Panc1 (cell line): ENCODE data around the gene MEIOSIN. TPM values are rescaled to one million over a fixed set of nuclear protein-coding genes. Genes with fewer than 3 reads are reported as not detected.
A peak's percentile ranks its signal among the peaks of the same experiment; 100 is the strongest.

ENCODE experiments used
- ATAC-seq: fragments of 200-7000 bp; cut with Tn5 transposase; 2 replicates; pipeline ENCODE4 v1.9.1; 2020; ENCODE audit warnings: mild to moderate bottlenecking, moderate library complexity
- BruUV-seq: library from RNA; stranded (reverse); fragments of 400-500 nt; replicated peaks from 2 replicates; lab custom pipeline; 2021; lab: Mats Ljungman, UMichigan
- CTCF ChIA-PET: fragments of 300-600 bp; sonication (Branson Sonifier 250); formaldehyde crosslinking; loops from one replicate; lab custom pipeline; 2022; ENCODE audit warnings: antibody characterized with exemption; lab: Charles Lee
- POLR2A ChIA-PET: fragments of 300-600 bp; sonication (Branson Sonifier 250); formaldehyde crosslinking; loops from one replicate; lab custom pipeline; 2022; ENCODE audit warnings: antibody characterized with exemption; lab: Charles Lee
- DNase-seq: peaks from one replicate; pipeline ENCODE4 v3.0.0-alpha.2; 2010; ENCODE audit warnings: low read depth, low spot score
- H3K27ac ChIP-seq: 2 replicates; pipeline ENCODE4 v1.5.1; 2011; ENCODE audit warnings: mild to moderate bottlenecking, low read length, inconsistent platforms
- H3K27me3 ChIP-seq: fragments of 200-500 bp; sonication (Bioruptor generic); 2 replicates; pipeline ENCODE4 v1.6.0; 2014; ENCODE audit warnings: low read length, inconsistent platforms; ENCODE audit not compliant: control insufficient read depth, insufficient read depth
- H3K36me3 ChIP-seq: fragments of 200-500 bp; sonication (Bioruptor generic); 2 replicates; pipeline ENCODE4 v1.5.1; 2014; ENCODE audit warnings: inconsistent platforms, mild to moderate bottlenecking, low read length, moderate library complexity; ENCODE audit not compliant: control insufficient read depth, insufficient read depth
- H3K4me1 ChIP-seq: 2 replicates; pipeline ENCODE4 v1.5.1; 2011; ENCODE audit warnings: inconsistent platforms, mild to moderate bottlenecking, low read length, moderate library complexity; ENCODE audit not compliant: control insufficient read depth, insufficient read depth
- H3K4me3 ChIP-seq, 2 experiments: 2 replicates each; pipeline ENCODE4 v1.5.1; 2011 to 2012; ENCODE audit warnings: low read depth in 2 of 2, low read length in 2 of 2, mild to moderate bottlenecking in 2 of 2, inconsistent platforms in 1 of 2, moderate library complexity in 1 of 2
- H3K9me3 ChIP-seq: fragments of 200-500 bp; sonication (Bioruptor generic); 2 replicates; pipeline ENCODE4 v1.5.1; 2014; ENCODE audit warnings: low read depth, mild to moderate bottlenecking, inconsistent platforms, low read length, moderate library complexity; ENCODE audit not compliant: control insufficient read depth, insufficient read depth
- CTCF ChIP-seq: fragments of 450-650 bp; IDR thresholded peaks from 2 replicates; pipeline ENCODE4 v1.5.1; 2017; ENCODE audit warnings: mild to moderate bottlenecking
- POLR2AphosphoS5 ChIP-seq: IDR thresholded peaks from 2 replicates; pipeline ENCODE4 v1.6.1; 2012; ENCODE audit warnings: mild to moderate bottlenecking, low read depth, low read length, moderate library complexity
- REST ChIP-seq, 2 experiments: IDR thresholded peaks; 2 replicates each; pipeline ENCODE4 v1.6.1; 2011 to 2012; ENCODE audit warnings: low read depth in 2 of 2, control low read depth in 1 of 2, low read length in 1 of 2, mild to moderate bottlenecking in 1 of 2, moderate library complexity in 1 of 2; ENCODE audit not compliant: insufficient read depth in 1 of 2
- SIN3A ChIP-seq: IDR thresholded peaks from 2 replicates; pipeline ENCODE4 v1.6.1; 2012; ENCODE audit warnings: low read depth, mild to moderate bottlenecking, low read length, moderate library complexity, borderline replicate concordance; ENCODE audit not compliant: insufficient read depth
- TCF7L2 ChIP-seq: IDR thresholded peaks from 2 replicates; pipeline ENCODE4 v1.6.1; 2011; ENCODE audit warnings: mild to moderate bottlenecking, low read depth, low read length, inconsistent platforms
- in situ Hi-C: cut with HindIII; loops from 2 replicates; pipeline ENCODE4 v1.10.0; 2016; ENCODE audit warnings: low sequenced_read_pairs, low pct_unique_long_range_greater_than_20kb
- intact Hi-C: fragments of 100-400 bp; cut with micrococcal nuclease; formaldehyde crosslinking; loops from one replicate; pipeline ENCODE4 v1.10.0; 2022; ENCODE audit not compliant: unreplicated experiment
- total RNA-seq: library from RNA; stranded (reverse); gene quantifications from one replicate; pipeline ENCODE4 v1.2.1, GENCODE V29; 2021; ENCODE audit not compliant: unreplicated experiment

Gene MEIOSIN
- total RNA-seq, 1 experiment from 2014 or later, result not detected

- peaks cover 5% of the 10 kb centered on the region for H3K36me3 ChIP-seq
- intact Hi-C loops (no loop called here), in situ Hi-C loops (no loop called here)
- peaks cover 1% of the 10 kb centered on the region for H3K4me1 ChIP-seq
- CTCF ChIA-PET, result no interaction called here
- no peaks in the 10 kb centered on the region for H3K27me3 ChIP-seq
- DNase-seq (no peak), ATAC-seq (no peak)
- BruUV-seq, result no TSS peak
- no peak overlapping the region for H3K4me3 ChIP-seq
- no peak overlapping the region for H3K27ac ChIP-seq
- POLR2A ChIA-PET, result no interaction called here
- no peak for TF ChIP-seq POLR2AphosphoS5
- TF ChIP-seq TCF7L2, result no peak
- no peak for TF ChIP-seq CTCF
- TF ChIP-seq REST (IDR thresholded peaks at IDR 0.05; ENCODE audit: insufficient read depth in 1 of 2, low read depth in 2 of 2, low read length in 1 of 2), result no peak
- no peak for TF ChIP-seq SIN3A
- H3K9me3 ChIP-seq, result no peaks in the 10 kb centered on the region
Measured at GRCh38 chr19:45789035-45789786, 56.0 kb downstream of the MEIOSIN start.

GRCh38 chr19:45790942-45791341, 57.7 kb downstream of the MEIOSIN start:
- Histone ChIP-seq H3K27me3 (no peaks in the 10 kb centered on the region), H3K36me3 (peaks cover 5% of the 10 kb centered on the region), H3K4me1 (no peaks in the 10 kb centered on the region), H3K9me3 (no peaks in the 10 kb centered on the region), H3K27ac (no peak overlapping the region), H3K4me3 (peak overlapping the region in 1 of 2 experiments; percentile 73; a peak in 2 of 4 replicates)
- intact Hi-C loops, result no loop called here
- CTCF ChIA-PET, result no interaction called here
- POLR2A ChIA-PET, result no interaction called here
- TF ChIP-seq TCF7L2 (no peak), SIN3A (no peak), POLR2AphosphoS5 (no peak)
- DNase-seq, result no peak
- in situ Hi-C loops, result no loop called here
- ATAC-seq, result no peak
- BruUV-seq, result no TSS peak

- H3K4me3 ChIP-seq, result peak overlapping the region; percentile 73 to 91
- ChIA-PET POLR2A (no interaction called here), CTCF (no interaction called here)
- peaks cover 5% of the 10 kb centered on the region for H3K36me3 ChIP-seq
- H3K27ac ChIP-seq, result peak overlapping the region; percentile 87
- H3K27me3 ChIP-seq, result no peaks in the 10 kb centered on the region
- no peak; the same call in 1 of the 2 replicates for ATAC-seq
- intact Hi-C loops, result no loop called here
- in situ Hi-C loops, result no loop called here
- no TSS peak for BruUV-seq
- DNase-seq, result no peak
- no peaks in the 10 kb centered on the region for H3K4me1 ChIP-seq
- no peaks in the 10 kb centered on the region for H3K9me3 ChIP-seq
- no peak for TF ChIP-seq TCF7L2
- TF ChIP-seq POLR2AphosphoS5, result no peak
- no peak for TF ChIP-seq SIN3A
- TF ChIP-seq CTCF, result no peak
- TF ChIP-seq REST (IDR thresholded peaks at IDR 0.05; ENCODE audit: insufficient read depth in 1 of 2, low read depth in 2 of 2, low read length in 1 of 2), result no peak
Measured at GRCh38 chr19:45791744-45792469, 58.7 kb downstream of the MEIOSIN start.
